SK-N-MC (cell line): ENCODE data around the gene SLAIN2.
"Not testable (repeated sequence)": the region's sequence is repeated elsewhere in the genome, so short reads cannot be mapped to it uniquely, and the experiment has no call there.

ENCODE experiments used
- DNase-seq: peaks from one replicate; pipeline ENCODE4 v3.0.0-alpha.2; 2011; ENCODE audit warnings: low read depth, low spot score
- H3K27ac ChIP-seq: fragments of 200-600 bp; sonication (generic); 2 replicates; pipeline ENCODE4 v1.5.1; 2016; ENCODE audit warnings: mixed run types
- H3K36me3 ChIP-seq: fragments of 200-600 bp; sonication (generic); 2 replicates; pipeline ENCODE4 v1.6.1; 2017; ENCODE audit warnings: antibody characterized with exemption, low read length, mixed read lengths; ENCODE audit not compliant: insufficient read depth
- H3K4me3 ChIP-seq: fragments of 200-600 bp; sonication (generic); 2 replicates; pipeline ENCODE4 v1.5.1; 2016
- H3K9ac ChIP-seq: fragments of 200-600 bp; sonication (generic); 2 replicates; pipeline ENCODE4 v1.8.0; 2017; ENCODE audit warnings: mixed run types, mixed read lengths; ENCODE audit not compliant: insufficient read length
- H3K9me3 ChIP-seq: fragments of 200-600 bp; sonication (generic); 2 replicates; pipeline ENCODE4 v1.6.1; 2017; ENCODE audit warnings: low read depth, mild to moderate bottlenecking, antibody characterized with exemption, low read length, moderate library complexity, mixed read lengths
- EZH2 ChIP-seq: fragments of 200-600 bp; sonication (generic); IDR thresholded peaks from one replicate; pipeline ENCODE4 v1.6.1; 2017; ENCODE audit warnings: antibody characterized with exemption
- FOXP2 ChIP-seq: optimal IDR thresholded peaks from 2 replicates; pipeline ENCODE3; 2011; ENCODE audit warnings: mild to moderate bottlenecking, moderate library complexity; ENCODE audit not compliant: insufficient read depth; ENCODE audit errors: extremely low read length, control extremely low read depth
- POLR2AphosphoS5 ChIP-seq: IDR thresholded peaks from 2 replicates; pipeline ENCODE4 v1.6.1; 2012; ENCODE audit warnings: mild to moderate bottlenecking, low read depth, low read length, borderline replicate concordance

The SLAIN2 gene

DNA sequence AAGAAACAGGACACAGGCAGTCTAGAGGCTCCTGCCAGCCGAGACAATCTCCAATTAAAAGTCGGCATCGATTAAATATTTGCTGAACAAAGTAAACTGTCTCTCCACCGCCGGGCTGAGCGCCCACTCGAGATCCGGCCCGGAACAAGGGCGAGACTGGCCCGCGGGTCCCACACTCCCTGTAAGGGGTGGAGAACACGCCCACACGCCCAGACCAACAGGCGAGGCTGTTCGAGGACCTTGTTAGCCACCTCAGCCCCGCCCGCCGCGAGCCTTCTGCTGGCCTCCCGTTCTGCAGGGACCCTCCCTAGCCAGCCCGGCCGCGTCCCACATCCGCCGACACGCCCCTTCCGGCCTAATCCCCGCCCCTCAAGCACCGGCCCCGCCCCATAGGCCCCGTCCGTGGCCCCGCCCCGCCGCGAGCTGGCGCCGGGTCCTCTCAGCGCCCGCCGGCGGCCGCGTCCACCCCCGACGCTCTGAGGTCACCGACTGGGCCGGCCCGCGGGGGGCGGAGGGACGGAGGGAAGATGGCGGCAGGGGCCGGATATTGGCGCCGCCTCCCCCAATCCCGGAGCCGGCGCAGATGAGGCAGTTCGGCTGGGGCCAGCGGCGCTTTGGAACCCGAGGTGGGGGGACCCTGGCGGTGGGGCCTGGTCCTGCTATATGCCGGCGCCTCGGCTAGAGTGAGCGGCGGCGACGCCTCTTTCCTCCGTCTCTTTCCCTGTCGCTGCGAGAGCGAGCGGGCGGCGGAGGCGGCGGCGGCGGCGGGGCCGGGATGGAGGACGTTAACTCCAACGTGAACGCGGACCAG, at the start of gene SLAIN2:
Gene SLAIN2 (plus strand): TSS at position 565 of the 811 bp plus-strand sequence. CDS start 211 bp downstream, at position 776.
- Histone ChIP-seq H3K27ac (peak within 1 kb of the TSS; percentile 78), H3K9me3 (no peaks in the 10 kb centered on the region), H3K4me3 (peak within 1 kb of the TSS; percentile 92), H3K36me3 (no peaks in the 10 kb centered on the region), H3K9ac (peak within 1 kb of the TSS; percentile 91)
- no peak for DNase-seq
- TF ChIP-seq EZH2: no peak
- peak; percentile 94 for TF ChIP-seq POLR2AphosphoS5
- peak; percentile 68 for TF ChIP-seq FOXP2

- not testable (repeated sequence) for H3K36me3 ChIP-seq, H3K4me3 ChIP-seq, H3K9ac ChIP-seq, H3K27ac ChIP-seq, DNase-seq, H3K9me3 ChIP-seq
These were observed 49.0 kb upstream of the SLAIN2 start for GRCh38 chr4:48292218-48292790.

DNA sequence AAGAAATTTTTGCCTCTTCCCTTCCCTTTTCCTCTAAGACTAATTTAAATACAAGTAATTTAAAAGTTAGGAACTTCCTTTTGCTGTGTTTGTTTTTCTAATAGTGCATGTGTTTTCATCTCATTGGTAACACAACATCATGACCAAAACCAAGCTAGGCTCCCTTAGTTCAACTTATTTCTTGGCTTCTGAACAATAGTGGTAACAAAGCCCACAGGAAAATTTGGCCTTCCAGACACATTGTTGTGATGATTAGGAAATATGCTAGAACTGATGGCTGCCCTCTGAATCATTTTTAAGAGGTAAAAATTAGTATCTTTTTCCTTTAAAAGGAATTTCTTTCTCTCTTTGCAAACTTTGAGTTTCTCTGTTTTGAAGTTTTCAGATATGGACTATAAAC, 46.2 kb upstream of the SLAIN2 start:
- TF ChIP-seq FOXP2 (no peak), EZH2 (no peak), POLR2AphosphoS5 (no peak)
- H3K27ac ChIP-seq: no peak overlapping the region
- no peaks in the 10 kb centered on the region for H3K36me3 ChIP-seq
- H3K4me3 ChIP-seq: no peak overlapping the region
- no peaks in the 10 kb centered on the region for H3K9me3 ChIP-seq
- no peak overlapping the region for H3K9ac ChIP-seq
- no peak for DNase-seq

GRCh38 chr4:48296365-48296764, 45.0 kb upstream of the SLAIN2 start:
- H3K36me3 ChIP-seq: no peaks in the 10 kb centered on the region
- H3K4me3 ChIP-seq: no peak overlapping the region
- no peaks in the 10 kb centered on the region for H3K9me3 ChIP-seq
- no peak for DNase-seq
- TF ChIP-seq POLR2AphosphoS5 (no peak), FOXP2 (no peak), EZH2 (no peak)
- no peak overlapping the region for H3K27ac ChIP-seq
- H3K9ac ChIP-seq: no peak overlapping the region

DNA sequence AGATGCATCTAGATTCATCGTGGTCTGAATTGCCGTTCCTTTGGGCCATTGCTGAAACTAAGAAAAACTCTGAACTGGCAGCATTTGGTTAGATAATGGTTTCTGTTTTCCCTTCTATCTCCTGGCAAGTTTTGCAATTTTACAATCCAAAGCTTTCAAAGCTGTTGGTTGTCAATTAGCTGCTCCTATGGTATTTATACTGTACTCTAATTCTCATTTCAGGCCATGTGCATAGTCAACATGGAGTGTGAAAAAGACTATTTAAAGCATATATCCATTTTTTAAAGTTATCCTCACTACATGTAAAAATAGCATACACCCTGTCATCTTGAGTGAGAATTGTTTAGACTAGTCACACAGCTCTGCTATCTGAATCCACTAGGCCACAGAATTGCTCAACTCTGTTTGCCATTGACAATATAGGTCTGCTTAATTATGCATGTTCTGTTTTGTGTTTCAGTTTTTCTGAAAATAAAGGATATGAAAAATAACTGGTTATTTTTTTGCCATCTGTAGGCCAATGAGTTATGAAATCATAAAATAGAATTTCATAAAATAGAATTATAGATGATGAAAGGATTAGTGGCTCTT, 44.0 kb upstream of the SLAIN2 start:
- no peaks in the 10 kb centered on the region for H3K9me3 ChIP-seq
- DNase-seq: no peak

GRCh38 chr4:48299560-48299959, 41.8 kb upstream of the SLAIN2 start:
- no peak for TF ChIP-seq FOXP2
- TF ChIP-seq POLR2AphosphoS5: no peak
- no peak for TF ChIP-seq EZH2
- Histone ChIP-seq H3K36me3 (no peaks in the 10 kb centered on the region), H3K9me3 (no peaks in the 10 kb centered on the region), H3K9ac (no peak overlapping the region), H3K4me3 (no peak overlapping the region), H3K27ac (no peak overlapping the region)
- DNase-seq: no peak

More for the DNA sequence above, 44.0 kb upstream of the SLAIN2 start:
- H3K9ac ChIP-seq: no peak overlapping the region
- no peak for TF ChIP-seq EZH2
- no peak for TF ChIP-seq FOXP2
- no peak for TF ChIP-seq POLR2AphosphoS5
- H3K4me3 ChIP-seq: no peak overlapping the region
- H3K27ac ChIP-seq: no peak overlapping the region
- H3K36me3 ChIP-seq: no peaks in the 10 kb centered on the region

GRCh38 chr4:48300004-48300403, 41.3 kb upstream of the SLAIN2 start:
- Histone ChIP-seq H3K4me3 (no peak overlapping the region), H3K9me3 (no peaks in the 10 kb centered on the region), H3K27ac (no peak overlapping the region), H3K36me3 (no peaks in the 10 kb centered on the region), H3K9ac (no peak overlapping the region)
- TF ChIP-seq EZH2 (no peak), FOXP2 (no peak), POLR2AphosphoS5 (no peak)
- no peak for DNase-seq

- DNase-seq: no peak
- TF ChIP-seq POLR2AphosphoS5 (no peak), EZH2 (no peak), FOXP2 (no peak)
- Histone ChIP-seq H3K9me3 (no peaks in the 10 kb centered on the region), H3K4me3 (no peak overlapping the region), H3K9ac (no peak overlapping the region), H3K27ac (no peak overlapping the region), H3K36me3 (no peaks in the 10 kb centered on the region)
These were observed 35.8 kb upstream of the SLAIN2 start for GRCh38 chr4:48305508-48305907.

- no peak overlapping the region for H3K9ac ChIP-seq
- TF ChIP-seq EZH2 (no peak), FOXP2 (no peak), POLR2AphosphoS5 (no peak)
- no peak overlapping the region for H3K27ac ChIP-seq
- no peak overlapping the region for H3K4me3 ChIP-seq
- DNase-seq: no peak
- no peaks in the 10 kb centered on the region for H3K36me3 ChIP-seq
- H3K9me3 ChIP-seq: no peaks in the 10 kb centered on the region
These were observed 33.8 kb upstream of the SLAIN2 start for GRCh38 chr4:48307528-48307927.
